B cell (primary cell): ENCODE data around the gene GORASP2. TPM values are rescaled to one million over a fixed set of nuclear protein-coding genes. Genes with fewer than 3 reads are reported as not detected.

Source experiments
- ATAC-seq: fragments of 200-7000 bp; cut with Tn5 transposase; one replicate; pipeline ENCODE4 v1.10.0; 2021; ENCODE audit warnings: low read depth, mild to moderate bottlenecking, moderate number of reproducible peaks, moderate library complexity
- CTCF ChIA-PET: fragments of 350-600 bp; sonication (Branson Sonifier 250); formaldehyde crosslinking; loops from one replicate; lab custom pipeline; 2021; ENCODE audit warnings: antibody characterized with exemption, inconsistent platforms; lab: Charles Lee
- POLR2A ChIA-PET: fragments of 350-600 bp; sonication (Branson Sonifier 250); formaldehyde crosslinking; loops from one replicate; lab custom pipeline; 2021; ENCODE audit warnings: antibody characterized with exemption; lab: Charles Lee
- DNase-seq: peaks from one replicate; pipeline ENCODE4 v3.0.0; 2013
- H2AFZ ChIP-seq: 2 replicates; pipeline ENCODE4 v1.6.1; 2012; ENCODE audit warnings: mild to moderate bottlenecking, low read depth, low read length; ENCODE audit not compliant: insufficient read depth, poor library complexity, severe bottlenecking
- H3K27ac ChIP-seq, 2 donors: 1 replicate in 1 of 2; 2 replicates in 1 of 2; pipeline ENCODE4 v1.5.1; 2012 to 2013; ENCODE audit warnings: low read length in 2 of 2, mild to moderate bottlenecking in 2 of 2, moderate library complexity in 1 of 2
- H3K27me3 ChIP-seq, 4 experiments: fragments of 200-600 bp in 1 of 4; sonication (generic) in 1 of 4; replicated peaks in 1 of 4; 1 replicate in 2 of 4; 2 replicates in 2 of 4; pipeline versions ENCODE4 v1.6.1 to v1.7.0; 2013 to 2016; ENCODE audit warnings: low read length in 3 of 4, mild to moderate bottlenecking in 2 of 4, mixed read lengths in 1 of 4, moderate library complexity in 1 of 4; ENCODE audit not compliant: insufficient read depth in 4 of 4, control insufficient read depth in 3 of 4; ENCODE audit errors: control extremely low read depth in 1 of 4
- H3K36me3 ChIP-seq, 2 experiments: replicated peaks in 1 of 2; 1 replicate in 1 of 2; 2 replicates in 1 of 2; pipeline versions ENCODE4 v1.6.1 to v1.7.1; 2013; ENCODE audit warnings: low read length in 1 of 2; ENCODE audit not compliant: insufficient read depth in 2 of 2, control insufficient read depth in 1 of 2; ENCODE audit errors: control extremely low read depth in 1 of 2, extremely low read depth in 1 of 2
- H3K4me1 ChIP-seq, 2 donors: fragments of 200-600 bp in 1 of 2; sonication (generic) in 1 of 2; 1 replicate in 1 of 2; 2 replicates in 1 of 2; pipeline versions ENCODE4 v1.5.1 to v1.6.1; 2013 to 2017; ENCODE audit warnings: low read length in 2 of 2; ENCODE audit not compliant: control insufficient read depth in 2 of 2, insufficient read depth in 2 of 2
- H3K4me2 ChIP-seq: replicated peaks from 2 replicates; pipeline ENCODE3; 2012; ENCODE audit warnings: mild to moderate bottlenecking, low read depth, low read length; ENCODE audit not compliant: poor library complexity, severe bottlenecking
- H3K4me3 ChIP-seq, 5 experiments: fragments of 200-600 bp in 1 of 5; sonication (generic) in 1 of 5; 1 replicate in 3 of 5; 2 replicates in 2 of 5; pipeline versions ENCODE4 v1.5.1 to v1.7.0; 2011 to 2016; ENCODE audit warnings: low read length in 4 of 5, mild to moderate bottlenecking in 4 of 5, low read depth in 2 of 5, control low read depth in 1 of 5, moderate library complexity in 1 of 5; ENCODE audit not compliant: insufficient read depth in 1 of 5; ENCODE audit errors: control extremely low read depth in 1 of 5, extremely low read depth in 1 of 5
- H3K79me2 ChIP-seq: fragments of 200-600 bp; sonication (generic); one replicate; pipeline ENCODE4 v1.6.0; 2016; ENCODE audit warnings: low read length; ENCODE audit not compliant: control insufficient read depth, insufficient read depth
- H3K9ac ChIP-seq: fragments of 200-600 bp; sonication (generic); 2 replicates; pipeline ENCODE4 v1.6.1; 2017; ENCODE audit warnings: mild to moderate bottlenecking, low read length, moderate library complexity
- H3K9me3 ChIP-seq, 3 donors: one replicate each; pipeline versions ENCODE4 v1.6.1 to v1.7.1; 2013; ENCODE audit warnings: low read length in 2 of 3; ENCODE audit not compliant: control insufficient read depth in 2 of 3, insufficient read depth in 1 of 3; ENCODE audit errors: control extremely low read depth in 1 of 3
- H4K20me1 ChIP-seq: 2 replicates; pipeline ENCODE4 v1.6.0; 2012; ENCODE audit warnings: mild to moderate bottlenecking, low read length; ENCODE audit not compliant: insufficient read depth, control insufficient read depth, poor library complexity, severe bottlenecking
- H3K27ac Mint-ChIP-seq: one replicate; pipeline ENCODE4 v1.8.0; 2021; ENCODE audit warnings: mixed read lengths
- H3K27me3 Mint-ChIP-seq: one replicate; pipeline ENCODE4 v1.8.0; 2021; ENCODE audit warnings: mixed read lengths
- H3K4me1 Mint-ChIP-seq: one replicate; pipeline ENCODE4 v1.8.0; 2021; ENCODE audit warnings: mixed read lengths
- H3K4me3 Mint-ChIP-seq: one replicate; pipeline ENCODE4 v1.8.0; 2021; ENCODE audit warnings: mixed read lengths
- H3K9me3 Mint-ChIP-seq: one replicate; pipeline ENCODE4 v1.8.0; 2022; ENCODE audit warnings: mixed read lengths; ENCODE audit not compliant: insufficient read depth
- CTCF ChIP-seq: fragments of 200-600 bp; IDR thresholded peaks from one replicate; pipeline ENCODE4 v1.8.0; 2022; ENCODE audit warnings: antibody characterized with exemption, mild to moderate bottlenecking
- EZH2 ChIP-seq: IDR thresholded peaks from 2 replicates; pipeline ENCODE4 v1.6.1; 2012; ENCODE audit warnings: borderline replicate concordance, low read depth, mild to moderate bottlenecking, moderate library complexity, low read length; ENCODE audit not compliant: insufficient read depth, poor library complexity, severe bottlenecking
- WGBS: methylation state at CpG from one replicate; pipeline ENCODE4 v1.1.5; 2013; ENCODE audit warnings: missing lambda C conversion rate; ENCODE audit not compliant: insufficient coverage; 5-methylcytosine and 5-hydroxymethylcytosine counted together
- intact Hi-C: fragments of 100-400 bp; cut with micrococcal nuclease; formaldehyde crosslinking; loops from one replicate; pipeline ENCODE4 v1.10.0; 2022
- polyA plus RNA-seq: library from polyadenylated mRNA; depleted of rRNA; stranded (reverse); fragments of >200 nt; gene quantifications from 2 replicates; pipeline ENCODE4 v1.2.3, GENCODE V29; 2012
- total RNA-seq, 2 donors: library from RNA; stranded (reverse); fragments of 120-200 nt in 1 of 2; gene quantifications; 1 replicate in 1 of 2; 2 replicates in 1 of 2; pipeline versions ENCODE4 v1.2.3 to v1.2.4, GENCODE V29; 2013 to 2022

The GORASP2 gene
- total and polyA plus RNA-seq, 2 donors (not counting 1 experiment from before 2014, with no cell fraction given): 40.5 to 50.5 TPM

GRCh38 chr2:170996316-170996715, 67.3 kb downstream of the GORASP2 start:
- ATAC-seq (no peak), DNase-seq (no peak)
- no peaks in the 10 kb centered on the region for H3K9me3 Mint-ChIP-seq
- H3K9ac ChIP-seq: no peak overlapping the region
- H3K27me3 Mint-ChIP-seq: no peaks in the 10 kb centered on the region
- H2AFZ ChIP-seq: no peak overlapping the region
- H3K4me3 Mint-ChIP-seq: no peak overlapping the region
- no peak overlapping the region for H3K27ac Mint-ChIP-seq
- H3K4me1 Mint-ChIP-seq: no peaks in the 10 kb centered on the region
- H4K20me1 ChIP-seq: no peaks in the 10 kb centered on the region
- peaks cover 1 to 74% of the 10 kb centered on the region in 2 experiments for H3K36me3 ChIP-seq
- no peak overlapping the region for H3K27ac ChIP-seq
- H3K79me2 ChIP-seq: no peaks in the 10 kb centered on the region
- no peak overlapping the region for H3K4me3 ChIP-seq
- intact Hi-C loops: no loop called here
- WGBS: 100% methylated on average over 1 of the region's 2 CpGs
- POLR2A ChIA-PET: no interaction called here
- no peak overlapping the region for H3K4me2 ChIP-seq
- no peaks in the 10 kb centered on the region for H3K27me3 ChIP-seq
- no peak for TF ChIP-seq CTCF
- TF ChIP-seq EZH2: no peak
- no peaks in the 10 kb centered on the region for H3K4me1 ChIP-seq
- CTCF ChIA-PET: interaction anchor here (1.1 kb wide), 1 partner anchor 438 kb away, joined by 3 read pairs; the partner anchor contains the start of genes DCAF17 and METTL8
- no peaks in the 10 kb centered on the region for H3K9me3 ChIP-seq

GRCh38 chr2:170997893-170998597, 69.0 kb downstream of the GORASP2 start:
- Histone ChIP-seq H3K4me3 (no peak overlapping the region), H2AFZ (no peak overlapping the region), H3K4me1 (no peaks in the 10 kb centered on the region), H3K79me2 (no peaks in the 10 kb centered on the region), H3K4me2 (no peak overlapping the region), H4K20me1 (no peaks in the 10 kb centered on the region), H3K9ac (no peak overlapping the region), H3K9me3 (peaks cover 0 to 5% (median 0%) of the 10 kb centered on the region in 3 donors), H3K27me3 (no peaks in the 10 kb centered on the region), H3K27ac (no peak overlapping the region), H3K36me3 (peaks cover 0 to 62% of the 10 kb centered on the region in 2 experiments)
- Mint-ChIP-seq H3K27ac (no peak overlapping the region), H3K9me3 (no peaks in the 10 kb centered on the region), H3K4me3 (no peak overlapping the region), H3K4me1 (no peaks in the 10 kb centered on the region), H3K27me3 (no peaks in the 10 kb centered on the region)
- ChIA-PET POLR2A (interaction anchor here (0.5 kb wide), 1 partner anchor 339 kb away, joined by 4 read pairs; no protein-coding TSS in a partner anchor), CTCF (no interaction called here)
- TF ChIP-seq CTCF (no peak), EZH2 (no peak)
- WGBS: 100% methylated on average over 4 of the region's 5 CpGs
- DNase-seq (no peak), ATAC-seq (no peak)
- intact Hi-C loops: no loop called here
